Mesothelial cell of epicardium (in vitro differentiated cells): ENCODE results near the gene CBX1. TPM values are rescaled to one million over a fixed set of nuclear protein-coding genes. Genes with fewer than 3 reads are reported as not detected.

ENCODE experiments used
- DNase-seq, 2 experiments: peaks; one replicate each; pipeline ENCODE4 v3.0.0; 2021; ENCODE audit warnings: low spot score in 2 of 2; ENCODE audit not compliant: unreplicated experiment in 2 of 2
- H3K27ac Mint-ChIP-seq: 2 replicates; pipeline ENCODE4 v1.8.0; 2021; ENCODE audit warnings: mixed read lengths
- H3K27me3 Mint-ChIP-seq: 2 replicates; pipeline ENCODE4 v1.8.0; 2021; ENCODE audit warnings: low read depth, mixed read lengths
- H3K36me3 Mint-ChIP-seq: 2 replicates; pipeline ENCODE4 v1.8.0; 2021; ENCODE audit warnings: mixed read lengths
- H3K4me1 Mint-ChIP-seq: 2 replicates; pipeline ENCODE4 v1.8.0; 2021; ENCODE audit warnings: mixed read lengths
- H3K4me3 Mint-ChIP-seq: 2 replicates; pipeline ENCODE4 v1.8.0; 2021; ENCODE audit warnings: mild to moderate bottlenecking, moderate library complexity, mixed read lengths
- H3K9me3 Mint-ChIP-seq: 2 replicates; pipeline ENCODE4 v1.8.0; 2021; ENCODE audit warnings: mixed read lengths
- total RNA-seq: library from RNA; stranded (reverse); gene quantifications from 3 replicates; pipeline ENCODE4 v1.2.1, GENCODE V29; 2021
- TF ChIP-seq, protein P1 (sequence below): fragments of 200-600 bp; sonication (generic); IDR thresholded peaks from one replicate; pipeline ENCODE4 v1.5.0; 2021; ENCODE audit warnings: antibody characterized with exemption; ENCODE audit not compliant: unreplicated experiment

The CBX1 gene
- total RNA-seq, 1 donor from 2014 or later, result 142 TPM

DNA sequence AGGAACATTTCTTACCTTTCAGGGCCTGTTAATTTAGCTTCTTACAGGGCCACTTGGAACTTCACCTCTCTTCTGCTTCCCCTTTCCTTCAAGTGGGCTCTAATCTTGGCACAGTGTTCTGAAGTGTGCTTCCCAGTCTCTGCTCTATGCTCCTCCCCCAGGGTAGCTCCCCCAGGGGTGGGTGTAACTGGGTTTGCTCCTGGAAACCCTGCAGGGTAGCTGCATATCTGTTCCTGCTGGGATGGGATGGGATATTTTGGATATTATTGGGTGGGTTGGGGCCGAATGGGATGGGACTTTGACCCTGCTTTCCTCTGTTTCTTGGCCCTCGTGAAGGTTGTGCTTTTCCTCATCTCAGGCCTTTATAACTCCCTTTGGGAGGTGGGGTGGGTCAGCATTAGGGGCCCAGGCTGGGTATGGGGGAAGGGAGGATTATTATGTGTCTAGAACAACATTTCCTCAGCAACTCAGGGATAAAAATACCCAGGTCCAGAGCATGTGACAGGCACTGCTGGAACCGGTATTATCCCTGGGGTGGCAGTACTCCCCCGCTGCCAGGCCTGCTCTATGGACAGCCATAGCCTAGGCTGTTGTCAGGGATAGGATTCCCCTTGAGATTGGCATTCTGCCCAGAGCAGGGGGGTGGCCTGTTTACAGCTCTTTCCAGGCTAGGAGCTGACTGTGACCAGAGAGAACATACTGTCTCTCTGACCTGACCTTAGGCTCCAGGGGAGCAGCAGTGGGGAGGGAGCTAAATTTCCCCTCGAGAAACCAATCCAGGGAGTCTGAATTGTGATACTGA is 48.1 kb downstream of the CBX1 start:
- Mint-ChIP-seq H3K9me3 (no peaks in the 10 kb centered on the region), H3K27ac (peak overlapping the region; percentile 100), H3K4me1 (peaks cover 67% of the 10 kb centered on the region), H3K27me3 (no peaks in the 10 kb centered on the region), H3K4me3 (peak overlapping the region; percentile 28), H3K36me3 (peaks cover 14% of the 10 kb centered on the region)
- TF ChIP-seq, protein P1, sequence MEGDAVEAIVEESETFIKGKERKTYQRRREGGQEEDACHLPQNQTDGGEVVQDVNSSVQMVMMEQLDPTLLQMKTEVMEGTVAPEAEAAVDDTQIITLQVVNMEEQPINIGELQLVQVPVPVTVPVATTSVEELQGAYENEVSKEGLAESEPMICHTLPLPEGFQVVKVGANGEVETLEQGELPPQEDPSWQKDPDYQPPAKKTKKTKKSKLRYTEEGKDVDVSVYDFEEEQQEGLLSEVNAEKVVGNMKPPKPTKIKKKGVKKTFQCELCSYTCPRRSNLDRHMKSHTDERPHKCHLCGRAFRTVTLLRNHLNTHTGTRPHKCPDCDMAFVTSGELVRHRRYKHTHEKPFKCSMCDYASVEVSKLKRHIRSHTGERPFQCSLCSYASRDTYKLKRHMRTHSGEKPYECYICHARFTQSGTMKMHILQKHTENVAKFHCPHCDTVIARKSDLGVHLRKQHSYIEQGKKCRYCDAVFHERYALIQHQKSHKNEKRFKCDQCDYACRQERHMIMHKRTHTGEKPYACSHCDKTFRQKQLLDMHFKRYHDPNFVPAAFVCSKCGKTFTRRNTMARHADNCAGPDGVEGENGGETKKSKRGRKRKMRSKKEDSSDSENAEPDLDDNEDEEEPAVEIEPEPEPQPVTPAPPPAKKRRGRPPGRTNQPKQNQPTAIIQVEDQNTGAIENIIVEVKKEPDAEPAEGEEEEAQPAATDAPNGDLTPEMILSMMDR, result no peak
- no peak for DNase-seq

DNA sequence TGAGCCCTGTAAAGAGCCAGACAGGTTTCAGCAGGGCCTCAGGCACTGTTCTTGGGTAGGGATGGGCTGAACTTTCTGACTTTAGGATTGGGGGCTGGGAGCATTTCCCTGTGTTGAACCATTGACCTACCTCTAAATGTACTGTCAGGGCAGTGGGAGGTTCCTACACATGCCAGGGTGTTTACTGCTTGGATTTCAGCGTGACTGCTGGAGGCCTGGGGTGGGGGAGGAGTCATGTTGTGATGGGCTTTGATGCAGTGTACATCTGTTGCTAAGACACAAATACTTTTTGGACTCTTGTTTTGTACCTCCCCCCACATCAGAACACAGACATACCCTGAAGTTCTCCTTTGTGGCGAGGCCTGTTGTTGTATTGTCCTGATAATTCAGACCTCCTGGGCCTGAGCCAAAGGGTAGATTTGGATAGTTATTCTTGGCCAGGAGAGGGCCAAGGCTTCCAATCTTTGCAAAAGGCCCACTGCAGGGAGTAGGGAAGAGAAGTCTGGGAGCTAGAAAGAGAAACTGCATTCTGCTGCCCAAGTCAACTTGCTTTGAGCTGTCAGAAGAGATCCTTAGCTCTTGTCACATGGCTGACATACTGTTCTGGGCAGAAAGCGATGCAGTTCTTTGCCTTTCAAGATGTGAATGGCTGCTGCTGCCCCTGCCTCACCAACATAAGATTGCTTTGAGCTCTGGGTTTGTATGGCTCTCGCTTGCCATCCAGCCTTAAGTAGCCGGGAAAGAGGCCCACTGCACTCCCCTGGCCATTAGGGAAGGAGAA is 49.4 kb downstream of the CBX1 start:
- H3K27me3 Mint-ChIP-seq, result no peaks in the 10 kb centered on the region
- peak overlapping the region; percentile 44 for H3K4me3 Mint-ChIP-seq

DNA sequence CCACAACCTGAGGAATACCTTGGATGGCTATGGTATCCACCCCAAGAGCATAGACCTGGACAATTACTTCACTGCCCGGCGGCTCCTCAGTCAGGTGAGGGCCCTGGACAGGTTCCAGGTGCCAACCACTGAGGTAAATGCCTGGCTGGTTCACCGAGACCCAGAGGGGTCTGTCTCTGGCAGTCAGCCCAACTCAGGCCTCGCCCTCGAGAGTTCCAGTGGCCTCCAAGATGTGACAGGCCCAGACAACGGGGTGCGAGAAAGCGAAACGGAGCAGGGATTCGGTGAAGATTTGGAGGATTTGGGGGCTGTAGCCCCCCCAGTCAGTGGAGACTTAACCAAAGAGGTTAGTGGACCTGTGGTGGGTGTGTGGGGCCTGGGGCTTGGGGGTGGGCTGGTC is 50.0 kb downstream of the CBX1 start:
- TF ChIP-seq, protein P1, result no peak
- Mint-ChIP-seq H3K9me3 (no peaks in the 10 kb centered on the region), H3K27ac (peak overlapping the region; percentile 100), H3K4me1 (peaks cover 74% of the 10 kb centered on the region), H3K4me3 (no peak overlapping the region), H3K36me3 (peaks cover 13% of the 10 kb centered on the region), H3K27me3 (no peaks in the 10 kb centered on the region)
- DNase-seq, result no peak

More for the DNA sequence above, 49.4 kb downstream of the CBX1 start:
- DNase-seq, result no peak
- H3K36me3 Mint-ChIP-seq, result peaks cover 14% of the 10 kb centered on the region
- peaks cover 68% of the 10 kb centered on the region for H3K4me1 Mint-ChIP-seq
- TF ChIP-seq, protein P1, result no peak
- no peaks in the 10 kb centered on the region for H3K9me3 Mint-ChIP-seq
- peak overlapping the region; percentile 100 for H3K27ac Mint-ChIP-seq

DNA sequence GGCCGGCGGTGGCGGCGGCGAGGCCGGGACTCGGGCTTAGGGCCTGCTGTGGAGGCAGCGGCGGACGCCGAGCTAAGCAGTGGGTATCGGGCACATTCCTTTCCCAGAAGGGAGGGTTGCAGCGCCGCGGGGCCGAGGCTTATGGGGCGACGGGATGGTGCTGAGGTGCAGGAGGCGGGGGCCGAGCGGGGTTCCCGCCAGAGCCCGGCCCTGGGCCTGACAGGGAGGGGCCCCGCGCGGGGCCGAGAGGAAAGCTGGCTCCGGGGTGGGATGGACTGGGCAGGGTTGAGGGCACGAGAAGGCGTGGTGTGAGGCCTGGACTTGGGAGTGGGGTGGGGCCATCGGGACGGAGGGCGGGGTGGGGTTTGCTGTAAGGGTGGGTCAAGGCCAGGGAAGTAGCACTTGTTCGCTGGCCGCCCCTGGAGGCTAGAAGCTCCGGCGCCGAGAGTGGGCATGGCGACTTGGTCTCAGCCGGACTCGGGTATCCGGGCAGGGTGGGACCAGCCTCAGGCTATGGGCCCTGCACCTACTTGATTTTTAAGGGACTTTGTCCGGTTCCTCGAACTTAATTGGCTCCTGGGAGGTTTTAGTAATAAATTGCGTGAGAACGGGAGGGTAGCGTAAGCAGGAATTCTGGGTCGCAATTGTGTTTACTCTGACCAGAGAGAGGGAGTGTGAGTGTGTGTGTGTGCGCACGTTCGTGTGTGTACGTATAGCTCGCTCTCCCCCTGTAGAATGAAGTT is 52.7 kb downstream of the CBX1 start:
- Mint-ChIP-seq H3K4me1 (peaks cover 69% of the 10 kb centered on the region), H3K27me3 (no peaks in the 10 kb centered on the region)

More for the DNA sequence above, 52.7 kb downstream of the CBX1 start:
- Mint-ChIP-seq H3K27ac (peak overlapping the region; percentile 100), H3K36me3 (peaks cover 9% of the 10 kb centered on the region), H3K9me3 (no peaks in the 10 kb centered on the region), H3K4me3 (peak overlapping the region; percentile 85)
- TF ChIP-seq, protein P1, result no peak
- DNase-seq, result no peak
